ENCODE measurements around the gene CNTFR. TPM values are rescaled to one million over a fixed set of nuclear protein-coding genes. Genes with fewer than 3 reads are reported as not detected.

Gene CNTFR
- total RNA-seq, 1 experiment from 2014 or later: 0.39 TPM

GRCh38 chr9:34615132-34615531 lies 25.6 kb upstream of the CNTFR start:
- TF ChIP-seq CTCF (IDR thresholded peaks at IDR 0.05; ENCODE audit: insufficient read depth in 1 of 2, low read depth in 1 of 2, low read length in 1 of 2, severe bottlenecking in 1 of 2, unreplicated experiment in 1 of 2): no peak
- Histone ChIP-seq H3K4me1 (0 out of 2 replicates have a peak, but pooled peaks cover 4% of the 10 kb centered on the region), H3K27me3 (replicated peaks; ENCODE audit: control insufficient read depth, insufficient read depth, low read length) (no peaks in the 10 kb centered on the region), H3K9me3 (no peaks in the 10 kb centered on the region), H3K36me3 (ENCODE audit: control insufficient read depth, insufficient read depth, low read length) (peaks cover 2% of the 10 kb centered on the region; the same call in 1 of the 2 replicates), H3K4me3 (ENCODE audit: low read depth, low read length) (no peak overlapping the region)
- intact Hi-C loops (cut with micrococcal nuclease; ENCODE audit: unreplicated experiment): no loop called here
- H3K4me1 Mint-ChIP-seq (ENCODE audit: low read depth, unreplicated experiment): peaks cover 8% of the 10 kb centered on the region
- no peaks in the 10 kb centered on the region for H3K27me3 Mint-ChIP-seq (ENCODE audit: insufficient read depth, unreplicated experiment)
- CTCF ChIA-PET: interaction anchor here (1.0 to 1.8 kb wide), 3 partner anchors 11 to 22 kb away, joined by 3 to 5 read pairs (median 4); no protein-coding TSS in a partner anchor
- H3K9me3 Mint-ChIP-seq (ENCODE audit: unreplicated experiment): no peaks in the 10 kb centered on the region
- no TSS peak for BruUV-seq (replicated peaks)
- POLR2A ChIA-PET: no interaction called here
- H3K27ac Mint-ChIP-seq (ENCODE audit: unreplicated experiment): no peak overlapping the region
- DNase-seq: no peak
- H3K4me3 Mint-ChIP-seq (ENCODE audit: unreplicated experiment): no peak overlapping the region
- H3K36me3 Mint-ChIP-seq (ENCODE audit: insufficient read depth, unreplicated experiment): peaks cover 14% of the 10 kb centered on the region

- Mint-ChIP-seq H3K27me3 (ENCODE audit: insufficient read depth, unreplicated experiment) (no peaks in the 10 kb centered on the region), H3K36me3 (ENCODE audit: insufficient read depth, unreplicated experiment) (peaks cover 14% of the 10 kb centered on the region), H3K4me1 (ENCODE audit: low read depth, unreplicated experiment) (no peaks in the 10 kb centered on the region), H3K27ac (ENCODE audit: unreplicated experiment) (peak overlapping the region; percentile 91), H3K4me3 (ENCODE audit: unreplicated experiment) (peak overlapping the region; percentile 86), H3K9me3 (ENCODE audit: unreplicated experiment) (no peaks in the 10 kb centered on the region)
- intact Hi-C loops (cut with micrococcal nuclease; ENCODE audit: unreplicated experiment): loop anchor here (1.0 to 5.0 kb wide), 3 partner anchors 7 to 89 kb away; partner anchors contain the start of gene DCTN3
- Histone ChIP-seq H3K4me1 (no peaks in the 10 kb centered on the region), H3K9me3 (no peaks in the 10 kb centered on the region), H3K36me3 (ENCODE audit: control insufficient read depth, insufficient read depth, low read length) (peaks cover 2% of the 10 kb centered on the region; the same call in 1 of the 2 replicates), H3K4me3 (ENCODE audit: low read depth, low read length) (peak overlapping the region; percentile 92), H3K27me3 (replicated peaks; ENCODE audit: control insufficient read depth, insufficient read depth, low read length) (no peaks in the 10 kb centered on the region)
- ChIA-PET CTCF (interaction anchor here (2.4 kb wide), 1 partner anchor 21 kb away, joined by 8 read pairs; no protein-coding TSS in a partner anchor), POLR2A (no interaction called here)
- BruUV-seq (replicated peaks): no TSS peak
- peak; percentile 80 to 84 for DNase-seq
- peak; percentile 72 to 87 for TF ChIP-seq CTCF (IDR thresholded peaks at IDR 0.05; ENCODE audit: insufficient read depth in 1 of 2, low read depth in 1 of 2, low read length in 1 of 2, severe bottlenecking in 1 of 2, unreplicated experiment in 1 of 2)
These were observed 23.4 kb upstream of the CNTFR start for GRCh38 chr9:34612788-34613390.

- no peak for TF ChIP-seq CTCF (IDR thresholded peaks at IDR 0.05; ENCODE audit: insufficient read depth in 1 of 2, low read depth in 1 of 2, low read length in 1 of 2, severe bottlenecking in 1 of 2, unreplicated experiment in 1 of 2)
- Mint-ChIP-seq H3K4me3 (ENCODE audit: unreplicated experiment) (peak within 1 kb of the TSS; percentile 86), H3K4me1 (ENCODE audit: low read depth, unreplicated experiment) (no peaks in the 10 kb centered on the region), H3K27me3 (ENCODE audit: insufficient read depth, unreplicated experiment) (no peaks in the 10 kb centered on the region), H3K9me3 (ENCODE audit: unreplicated experiment) (no peaks in the 10 kb centered on the region), H3K27ac (ENCODE audit: unreplicated experiment) (peak within 1 kb of the TSS; percentile 91), H3K36me3 (ENCODE audit: insufficient read depth, unreplicated experiment) (peaks cover 14% of the 10 kb centered on the region)
- ChIA-PET CTCF (interaction anchor here (1.0 to 2.4 kb wide), 2 partner anchors 22 to 34 kb away, joined by 3 to 8 read pairs; partner anchors contain the start of gene GALT), POLR2A (no interaction called here)
- BruUV-seq (replicated peaks): TSS peak; percentile 80
- Histone ChIP-seq H3K4me3 (ENCODE audit: low read depth, low read length) (peak within 1 kb of the TSS; percentile 92), H3K4me1 (peaks cover 7% of the 10 kb centered on the region; the same call in 1 of the 2 replicates), H3K9me3 (no peaks in the 10 kb centered on the region), H3K27me3 (replicated peaks; ENCODE audit: control insufficient read depth, insufficient read depth, low read length) (no peaks in the 10 kb centered on the region), H3K36me3 (ENCODE audit: control insufficient read depth, insufficient read depth, low read length) (peaks cover 2% of the 10 kb centered on the region; the same call in 1 of the 2 replicates)
- DNase-seq: peak; percentile 81 to 90
- intact Hi-C loops (cut with micrococcal nuclease; ENCODE audit: unreplicated experiment): loop anchor here (1.0 to 5.0 kb wide), 3 partner anchors 8 to 90 kb away; partner anchors contain the start of gene DCTN3
These were observed 22.6 kb upstream of the CNTFR start, which contains the start of gene RPP25L for GRCh38 chr9:34611811-34612787. Gene RPP25L (minus strand): TSS chr9:34612097. CDS start chr9:34611296, 801 bp downstream.

Data from Caco-2 (cell line).